HepG2 (cell line): ENCODE measurements around the gene GLOD5. TPM values are rescaled to one million over a fixed set of nuclear protein-coding genes. Genes with fewer than 3 reads are reported as not detected.
A peak's percentile ranks its signal among the peaks of the same experiment; 100 is the strongest.

ENCODE experiments used
- AGO2 ChIP-seq: fragments of 200-400 bp; formaldehyde crosslinking; optimal IDR thresholded peaks from 2 replicates; pipeline ENCODE3; 2017; ENCODE audit warnings: mild to moderate bottlenecking, low read depth, low read length, moderate library complexity
- DMAP1 ChIP-seq: IDR thresholded peaks from 2 replicates; pipeline ENCODE4 v1.6.1; 2016
- POLR2G ChIP-seq: fragments of 200-400 bp; formaldehyde crosslinking; IDR thresholded peaks from 2 replicates; pipeline ENCODE4 v1.6.1; 2018; ENCODE audit warnings: mild to moderate bottlenecking, low read depth, low read length, moderate library complexity
- RARA ChIP-seq: IDR thresholded peaks from 2 replicates; pipeline ENCODE4 v1.6.1; 2016; ENCODE audit warnings: missing genetic modification reagents, missing compliant biosample characterization
- RFX1 ChIP-seq: fragments of 450-650 bp; IDR thresholded peaks from 2 replicates; pipeline ENCODE4 v1.6.1; 2017
- SP2 ChIP-seq: sonication (generic); formaldehyde crosslinking; IDR thresholded peaks from 2 replicates; pipeline ENCODE4 v1.5.1; 2020; ENCODE audit warnings: mild to moderate bottlenecking, missing genetic modification reagents
- TARDBP ChIP-seq: sonication (generic); formaldehyde crosslinking; IDR thresholded peaks from 2 replicates; pipeline ENCODE4 v1.8.0; 2022; ENCODE audit warnings: mild to moderate bottlenecking, missing genetic modification reagents
- TRIM24 ChIP-seq: sonication (generic); formaldehyde crosslinking; IDR thresholded peaks from 2 replicates; pipeline ENCODE4 v1.8.0; 2022; ENCODE audit warnings: mild to moderate bottlenecking, missing genetic modification reagents
- ZNF121 ChIP-seq: sonication (generic); formaldehyde crosslinking; IDR thresholded peaks from 2 replicates; pipeline ENCODE4 v1.5.0; 2020; ENCODE audit warnings: mild to moderate bottlenecking, missing genetic modification reagents
- ZNF138 ChIP-seq: sonication (generic); formaldehyde crosslinking; IDR thresholded peaks from 2 replicates; pipeline ENCODE4 v1.5.0; 2020; ENCODE audit warnings: mild to moderate bottlenecking, low read depth, missing genetic modification reagents
- ZNF207 ChIP-seq: fragments of 450-650 bp; IDR thresholded peaks from 2 replicates; pipeline ENCODE4 v1.6.1; 2016; ENCODE audit warnings: antibody characterized with exemption, borderline replicate concordance
- polyA plus RNA-seq, 8 experiments: library from polyadenylated mRNA; depleted of rRNA in 3 of 8; stranded (reverse) in 7 of 8; unstranded in 1 of 8; fragments of >200 nt; fragmentation: Illumina TruSeq in 4 of 8; extraction: Trizol in 4 of 8; gene quantifications; 2 replicates each; pipeline versions ENCODE4 v1.2.1 to v1.2.3, GENCODE V29; 2011 to 2016; ENCODE audit warnings: low read depth in 4 of 8, missing spikeins in 1 of 8, mixed read lengths in 1 of 8; ENCODE audit not compliant: insufficient read depth in 1 of 8
- total RNA-seq, 5 experiments: library from RNA; depleted of rRNA; stranded (reverse); fragments of >200 nt; fragmentation: Illumina TruSeq; extraction: Trizol; gene quantifications; 2 replicates each; pipeline ENCODE4 v1.2.3, GENCODE V29; 2016; ENCODE audit warnings: low read depth in 1 of 5
- TF ChIP-seq, protein P1 (sequence below), 2 experiments: fragments of 450-650 bp in 1 of 2; sonication (generic) in 1 of 2; formaldehyde crosslinking in 1 of 2; IDR thresholded peaks; 2 replicates each; pipeline versions ENCODE4 v1.6.1 to v1.8.0; 2016 to 2022; ENCODE audit warnings: antibody characterized with exemption in 1 of 2, mild to moderate bottlenecking in 1 of 2, missing genetic modification reagents in 1 of 2
- TF ChIP-seq, protein P2 (sequence below): IDR thresholded peaks from 2 replicates; pipeline ENCODE4 v1.6.1; 2018; ENCODE audit warnings: missing genetic modification reagents, mild to moderate bottlenecking, missing compliant biosample characterization
- TF ChIP-seq, protein P3 (sequence below): sonication (generic); formaldehyde crosslinking; IDR thresholded peaks from 2 replicates; pipeline ENCODE4 v1.5.1; 2020; ENCODE audit warnings: missing genetic modification reagents, mild to moderate bottlenecking, borderline replicate concordance
- TF ChIP-seq, protein P4 (sequence below): sonication (generic); formaldehyde crosslinking; IDR thresholded peaks from 2 replicates; pipeline ENCODE4 v1.4.0; 2020; ENCODE audit warnings: mild to moderate bottlenecking, low read depth, missing genetic modification reagents

Gene GLOD5
- total and polyA plus RNA-seq, 2 of the 13 experiments (the other 11 are each of a cell fraction or from before 2014, with no cell fraction given): 0.93 to 1.3 TPM

DNA sequence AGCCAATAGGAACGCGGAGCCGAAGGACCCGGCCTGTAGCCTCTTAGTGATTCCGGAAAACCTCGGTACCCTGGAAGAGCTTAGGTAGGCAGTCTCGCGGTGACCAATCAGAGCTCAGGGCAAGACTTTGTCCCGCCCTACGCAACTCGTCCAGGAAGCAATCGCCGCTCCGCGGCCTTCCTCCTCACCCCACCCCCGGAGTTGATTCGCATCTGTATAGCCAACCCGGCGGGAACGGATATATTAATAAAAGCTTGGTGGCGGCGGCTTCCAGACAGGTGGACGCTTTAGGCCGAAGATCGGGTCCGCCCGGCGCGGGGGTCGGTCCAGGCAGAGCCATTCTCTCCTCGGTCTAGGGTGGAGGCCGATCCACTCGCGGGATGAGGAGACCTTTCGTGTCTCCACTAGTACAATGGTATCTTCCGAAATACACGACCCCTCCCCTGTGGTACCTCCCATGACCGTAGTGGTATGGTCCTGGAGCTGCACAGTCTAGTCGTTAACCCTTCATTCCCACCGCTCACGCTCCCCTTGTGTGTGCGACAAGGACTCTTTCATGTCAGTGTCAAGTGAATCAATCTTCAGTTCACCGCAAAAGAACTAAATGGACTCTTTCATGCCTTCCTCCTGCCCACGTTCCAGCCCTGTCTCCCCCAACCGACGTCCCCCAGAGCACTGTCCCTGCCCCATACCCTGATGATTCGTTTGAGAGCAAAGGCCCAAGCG is 24.2 kb upstream of the GLOD5 start (continued):
- TF ChIP-seq, protein P1, sequence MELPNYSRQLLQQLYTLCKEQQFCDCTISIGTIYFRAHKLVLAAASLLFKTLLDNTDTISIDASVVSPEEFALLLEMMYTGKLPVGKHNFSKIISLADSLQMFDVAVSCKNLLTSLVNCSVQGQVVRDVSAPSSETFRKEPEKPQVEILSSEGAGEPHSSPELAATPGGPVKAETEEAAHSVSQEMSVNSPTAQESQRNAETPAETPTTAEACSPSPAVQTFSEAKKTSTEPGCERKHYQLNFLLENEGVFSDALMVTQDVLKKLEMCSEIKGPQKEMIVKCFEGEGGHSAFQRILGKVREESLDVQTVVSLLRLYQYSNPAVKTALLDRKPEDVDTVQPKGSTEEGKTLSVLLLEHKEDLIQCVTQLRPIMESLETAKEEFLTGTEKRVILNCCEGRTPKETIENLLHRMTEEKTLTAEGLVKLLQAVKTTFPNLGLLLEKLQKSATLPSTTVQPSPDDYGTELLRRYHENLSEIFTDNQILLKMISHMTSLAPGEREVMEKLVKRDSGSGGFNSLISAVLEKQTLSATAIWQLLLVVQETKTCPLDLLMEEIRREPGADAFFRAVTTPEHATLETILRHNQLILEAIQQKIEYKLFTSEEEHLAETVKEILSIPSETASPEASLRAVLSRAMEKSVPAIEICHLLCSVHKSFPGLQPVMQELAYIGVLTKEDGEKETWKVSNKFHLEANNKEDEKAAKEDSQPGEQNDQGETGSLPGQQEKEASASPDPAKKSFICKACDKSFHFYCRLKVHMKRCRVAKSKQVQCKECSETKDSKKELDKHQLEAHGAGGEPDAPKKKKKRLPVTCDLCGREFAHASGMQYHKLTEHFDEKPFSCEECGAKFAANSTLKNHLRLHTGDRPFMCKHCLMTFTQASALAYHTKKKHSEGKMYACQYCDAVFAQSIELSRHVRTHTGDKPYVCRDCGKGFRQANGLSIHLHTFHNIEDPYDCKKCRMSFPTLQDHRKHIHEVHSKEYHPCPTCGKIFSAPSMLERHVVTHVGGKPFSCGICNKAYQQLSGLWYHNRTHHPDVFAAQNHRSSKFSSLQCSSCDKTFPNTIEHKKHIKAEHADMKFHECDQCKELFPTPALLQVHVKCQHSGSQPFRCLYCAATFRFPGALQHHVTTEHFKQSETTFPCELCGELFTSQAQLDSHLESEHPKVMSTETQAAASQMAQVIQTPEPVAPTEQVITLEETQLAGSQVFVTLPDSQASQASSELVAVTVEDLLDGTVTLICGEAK (IDR thresholded peaks at IDR 0.05): peak; percentile 27; the same call in 1 of the 2 replicates
- TF ChIP-seq, protein P1 (CRISPR knock-in tag; IDR thresholded peaks at IDR 0.05): no peak
- TF ChIP-seq POLR2G (peak; percentile 74), ZNF207 (no peak), TARDBP (CRISPR knock-in tag) (peak; percentile 42; the same call in 1 of the 2 replicates), SP2 (CRISPR knock-in tag) (peak; percentile 90), AGO2 (peak; percentile 51), ZNF138 (CRISPR knock-in tag) (no peak), RARA (CRISPR knock-in tag) (no peak), ZNF121 (CRISPR knock-in tag) (no peak), RFX1 (no peak), DMAP1 (CRISPR knock-in tag) (peak; percentile 69), TRIM24 (CRISPR knock-in tag) (no peak)
- TF ChIP-seq, protein P2, sequence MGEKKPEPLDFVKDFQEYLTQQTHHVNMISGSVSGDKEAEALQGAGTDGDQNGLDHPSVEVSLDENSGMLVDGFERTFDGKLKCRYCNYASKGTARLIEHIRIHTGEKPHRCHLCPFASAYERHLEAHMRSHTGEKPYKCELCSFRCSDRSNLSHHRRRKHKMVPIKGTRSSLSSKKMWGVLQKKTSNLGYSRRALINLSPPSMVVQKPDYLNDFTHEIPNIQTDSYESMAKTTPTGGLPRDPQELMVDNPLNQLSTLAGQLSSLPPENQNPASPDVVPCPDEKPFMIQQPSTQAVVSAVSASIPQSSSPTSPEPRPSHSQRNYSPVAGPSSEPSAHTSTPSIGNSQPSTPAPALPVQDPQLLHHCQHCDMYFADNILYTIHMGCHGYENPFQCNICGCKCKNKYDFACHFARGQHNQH (CRISPR knock-in tag): 0 out of 2 replicates have a peak, but pooled peaks have one; percentile 46
- TF ChIP-seq, protein P3, sequence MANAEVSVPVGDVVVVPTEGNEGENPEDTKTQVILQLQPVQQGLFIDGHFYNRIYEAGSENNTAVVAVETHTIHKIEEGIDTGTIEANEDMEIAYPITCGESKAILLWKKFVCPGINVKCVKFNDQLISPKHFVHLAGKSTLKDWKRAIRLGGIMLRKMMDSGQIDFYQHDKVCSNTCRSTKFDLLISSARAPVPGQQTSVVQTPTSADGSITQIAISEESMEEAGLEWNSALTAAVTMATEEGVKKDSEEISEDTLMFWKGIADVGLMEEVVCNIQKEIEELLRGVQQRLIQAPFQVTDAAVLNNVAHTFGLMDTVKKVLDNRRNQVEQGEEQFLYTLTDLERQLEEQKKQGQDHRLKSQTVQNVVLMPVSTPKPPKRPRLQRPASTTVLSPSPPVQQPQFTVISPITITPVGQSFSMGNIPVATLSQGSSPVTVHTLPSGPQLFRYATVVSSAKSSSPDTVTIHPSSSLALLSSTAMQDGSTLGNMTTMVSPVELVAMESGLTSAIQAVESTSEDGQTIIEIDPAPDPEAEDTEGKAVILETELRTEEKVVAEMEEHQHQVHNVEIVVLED (CRISPR knock-in tag): peak; percentile 80
- TF ChIP-seq, protein P4, sequence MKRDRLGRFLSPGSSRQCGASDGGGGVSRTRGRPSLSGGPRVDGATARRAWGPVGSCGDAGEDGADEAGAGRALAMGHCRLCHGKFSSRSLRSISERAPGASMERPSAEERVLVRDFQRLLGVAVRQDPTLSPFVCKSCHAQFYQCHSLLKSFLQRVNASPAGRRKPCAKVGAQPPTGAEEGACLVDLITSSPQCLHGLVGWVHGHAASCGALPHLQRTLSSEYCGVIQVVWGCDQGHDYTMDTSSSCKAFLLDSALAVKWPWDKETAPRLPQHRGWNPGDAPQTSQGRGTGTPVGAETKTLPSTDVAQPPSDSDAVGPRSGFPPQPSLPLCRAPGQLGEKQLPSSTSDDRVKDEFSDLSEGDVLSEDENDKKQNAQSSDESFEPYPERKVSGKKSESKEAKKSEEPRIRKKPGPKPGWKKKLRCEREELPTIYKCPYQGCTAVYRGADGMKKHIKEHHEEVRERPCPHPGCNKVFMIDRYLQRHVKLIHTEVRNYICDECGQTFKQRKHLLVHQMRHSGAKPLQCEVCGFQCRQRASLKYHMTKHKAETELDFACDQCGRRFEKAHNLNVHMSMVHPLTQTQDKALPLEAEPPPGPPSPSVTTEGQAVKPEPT (CRISPR knock-in tag): no peak
